RWPE1 (cell line): ENCODE measurements around the gene FLT3LG.
A peak's percentile ranks its signal among the peaks of the same experiment; 100 is the strongest.
"Not testable (repeated sequence)": the region's sequence is repeated elsewhere in the genome, so short reads cannot be mapped to it uniquely, and the experiment has no call there.

Experiments
- CTCF ChIA-PET: fragments of 350-600 bp; sonication (Branson Sonifier 250); formaldehyde crosslinking; extraction: SDS; loops from one replicate; lab custom pipeline; 2021; lab: Yijun Ruan, JAX
- POLR2A ChIA-PET: fragments of 400-600 bp; formaldehyde crosslinking; extraction: SDS; loops from one replicate; lab custom pipeline; 2020; ENCODE audit warnings: antibody characterized with exemption; ENCODE audit not compliant: low non-redundant PET; lab: Yijun Ruan, JAX
- DNase-seq: peaks from one replicate; pipeline ENCODE4 v3.0.0; 2012; ENCODE audit warnings: low spot score
- H3K27ac ChIP-seq: fragments of 450-650 bp; 2 replicates; pipeline ENCODE4 v1.5.1; 2017
- CTCF ChIP-seq: fragments of 450-650 bp; conservative IDR thresholded peaks from 2 replicates; pipeline ENCODE4 v1.5.1; 2017; ENCODE audit warnings: low read depth, mild to moderate bottlenecking

Gene FLT3LG

GRCh38 chr19:49468746-49469447, 5.1 kb upstream of the FLT3LG start:
- no peak for TF ChIP-seq CTCF
- peak; percentile 68 for DNase-seq
- H3K27ac ChIP-seq, result peak overlapping the region; percentile 80
- ChIA-PET CTCF (interaction anchor here (0.7 kb wide), 1 partner anchor 692 kb away, joined by 5 read pairs; no protein-coding TSS in a partner anchor), POLR2A (interaction anchor here (0.9 to 1.1 kb wide), 2 partner anchors 10 to 16 kb away, joined by 3 to 5 read pairs; partner anchors contain the start of gene ALDH16A1)

GRCh38 chr19:49469828-49470614, 4.0 kb upstream of the FLT3LG start:
- no peak for DNase-seq
- POLR2A ChIA-PET, result no interaction called here
- CTCF ChIA-PET, result no interaction called here
- no peak for TF ChIP-seq CTCF
- peak overlapping the region; percentile 80 for H3K27ac ChIP-seq

GRCh38 chr19:49470615-49470978, 3.4 kb upstream of the FLT3LG start:
- POLR2A ChIA-PET, result no interaction called here
- peak overlapping the region; percentile 80; the same call in 1 of the 2 replicates for H3K27ac ChIP-seq
- no peak for DNase-seq
- CTCF ChIA-PET, result no interaction called here
- TF ChIP-seq CTCF, result no peak

GRCh38 chr19:49472936-49473335, 1.1 kb upstream of the FLT3LG start:
- peak overlapping the region; percentile 80 for H3K27ac ChIP-seq
- no peak for TF ChIP-seq CTCF
- ChIA-PET POLR2A (interaction anchor here (1.5 kb wide), 1 partner anchor 20 kb away, joined by 5 read pairs; the partner anchor contains the start of gene ALDH16A1), CTCF (interaction anchor here (0.7 to 1.9 kb wide), 4 partner anchors 9 to 248 kb away, joined by 3 to 4 read pairs (median 3); no protein-coding TSS in a partner anchor)
- DNase-seq, result no peak

- ChIA-PET POLR2A (interaction anchor here (1.5 kb wide), 1 partner anchor 21 kb away, joined by 5 read pairs; the partner anchor contains the start of gene ALDH16A1), CTCF (interaction anchor here (0.7 to 1.0 kb wide), 5 partner anchors 8 to 73 kb away, joined by 3 to 8 read pairs (median 3); partner anchors contain the start of gene GFY)
- peak overlapping the region; percentile 80 for H3K27ac ChIP-seq
- not testable (repeated sequence) for DNase-seq
Measured at GRCh38 chr19:49473501-49473867, 531 bp upstream of the FLT3LG start.

GRCh38 chr19:49474542-49474924, 518 bp downstream of the FLT3LG start:
- ChIA-PET POLR2A (no interaction called here), CTCF (no interaction called here)
- TF ChIP-seq CTCF, result no peak
- DNase-seq, result no peak
- H3K27ac ChIP-seq, result peak overlapping the region; percentile 80
